MM.1S (cell line): Measurements from ENCODE around the gene ATP6V0B.

Experiments used
- EZH2 ChIP-seq: fragments of 300-600 bp; sonication (generic); optimal IDR thresholded peaks from 2 replicates; pipeline ENCODE3; 2017; ENCODE audit warnings: low read depth, mild to moderate bottlenecking, antibody characterized with exemption, low read length, mixed read lengths
- EZH2phosphoT487 ChIP-seq: fragments of 300-600 bp; sonication (generic); IDR thresholded peaks from 2 replicates; pipeline ENCODE4 v1.6.1; 2018; ENCODE audit warnings: antibody characterized with exemption, low read length
- TF ChIP-seq, protein P1 (sequence below): fragments of 300-600 bp; sonication (generic); IDR thresholded peaks from 2 replicates; pipeline ENCODE4 v1.5.1; 2016; ENCODE audit warnings: antibody characterized with exemption, low read length, mixed read lengths

- TF ChIP-seq, protein P1, sequence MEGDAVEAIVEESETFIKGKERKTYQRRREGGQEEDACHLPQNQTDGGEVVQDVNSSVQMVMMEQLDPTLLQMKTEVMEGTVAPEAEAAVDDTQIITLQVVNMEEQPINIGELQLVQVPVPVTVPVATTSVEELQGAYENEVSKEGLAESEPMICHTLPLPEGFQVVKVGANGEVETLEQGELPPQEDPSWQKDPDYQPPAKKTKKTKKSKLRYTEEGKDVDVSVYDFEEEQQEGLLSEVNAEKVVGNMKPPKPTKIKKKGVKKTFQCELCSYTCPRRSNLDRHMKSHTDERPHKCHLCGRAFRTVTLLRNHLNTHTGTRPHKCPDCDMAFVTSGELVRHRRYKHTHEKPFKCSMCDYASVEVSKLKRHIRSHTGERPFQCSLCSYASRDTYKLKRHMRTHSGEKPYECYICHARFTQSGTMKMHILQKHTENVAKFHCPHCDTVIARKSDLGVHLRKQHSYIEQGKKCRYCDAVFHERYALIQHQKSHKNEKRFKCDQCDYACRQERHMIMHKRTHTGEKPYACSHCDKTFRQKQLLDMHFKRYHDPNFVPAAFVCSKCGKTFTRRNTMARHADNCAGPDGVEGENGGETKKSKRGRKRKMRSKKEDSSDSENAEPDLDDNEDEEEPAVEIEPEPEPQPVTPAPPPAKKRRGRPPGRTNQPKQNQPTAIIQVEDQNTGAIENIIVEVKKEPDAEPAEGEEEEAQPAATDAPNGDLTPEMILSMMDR = no peak
- TF ChIP-seq EZH2 (no peak), EZH2phosphoT487 (no peak)
Measured at GRCh38 chr1:43962324-43962723, 12.4 kb upstream of the ATP6V0B start.
